Vagina (tissue), 2 donors: ENCODE results near the gene FNDC7.

Experiments used
- CTCF ChIP-seq, 3 experiments: fragments of 450-650 bp in 2 of 3; fragments of 200-600 bp in 1 of 3; sonication (generic) in 1 of 3; IDR thresholded peaks; one replicate each; pipeline ENCODE4 v1.5.1; 2017 to 2019; ENCODE audit warnings: antibody characterized with exemption in 3 of 3, mild to moderate bottlenecking in 2 of 3, moderate library complexity in 2 of 3
- POLR2A ChIP-seq, 2 donors: fragments of 450-650 bp; IDR thresholded peaks; one replicate each; pipeline ENCODE4 v1.6.1; 2017; ENCODE audit warnings: antibody characterized with exemption in 2 of 2, mild to moderate bottlenecking in 2 of 2, moderate library complexity in 2 of 2
- POLR2AphosphoS5 ChIP-seq, 2 donors: sonication (generic); formaldehyde crosslinking; IDR thresholded peaks; one replicate each; pipeline ENCODE4 v1.9.0; 2017; ENCODE audit warnings: antibody characterized with exemption in 2 of 2, mild to moderate bottlenecking in 2 of 2, low read depth in 1 of 2; ENCODE audit not compliant: insufficient read depth in 1 of 2

GRCh38 chr1:108665771-108666170 lies 46.9 kb upstream of the FNDC7 start:
- no peak for TF ChIP-seq POLR2A (IDR thresholded peaks at IDR 0.05)
- no peak for TF ChIP-seq CTCF (IDR thresholded peaks at IDR 0.05)
- TF ChIP-seq POLR2AphosphoS5 (IDR thresholded peaks at IDR 0.05; ENCODE audit: insufficient read depth in 1 of 2, low read depth in 1 of 2), result no peak
